ENCODE measurements around the gene MVK. TPM values are rescaled to one million over a fixed set of nuclear protein-coding genes. Genes with fewer than 3 reads are reported as not detected.

Gene MVK
- total RNA-seq, 3 donors from 2014 or later = 8.8 to 18.4 (median 17.6) TPM

- intact Hi-C loops (cut with DNase I; ENCODE audit: low total_unique reads) = no loop called here
- Histone ChIP-seq H3K27ac (no peak overlapping the region), H3K27me3 (no peaks in the 10 kb centered on the region), H3K4me3 (no peak overlapping the region), H3K9me3 (no peaks in the 10 kb centered on the region), H3K4me1 (peaks cover 0 to 10% of the 10 kb centered on the region in 2 donors), H3K36me3 (peaks cover 6% of the 10 kb centered on the region)
- TF ChIP-seq CTCF (IDR thresholded peaks at IDR 0.05) = no peak
- no peak for TF ChIP-seq POLR2A (IDR thresholded peaks at IDR 0.05)
- no peak for TF ChIP-seq POLR2AphosphoS5 (IDR thresholded peaks at IDR 0.05)
- no peak for DNase-seq (ENCODE audit: low spot score in 2 of 2)
These were observed 4.8 kb downstream of the MVK start for GRCh38 chr12:109578330-109578927.

GRCh38 chr12:109579639-109580038, 6.0 kb downstream of the MVK start:
- Histone ChIP-seq H3K4me1 (peaks cover 0 to 4% of the 10 kb centered on the region in 2 donors), H3K27me3 (no peaks in the 10 kb centered on the region), H3K9me3 (no peaks in the 10 kb centered on the region), H3K4me3 (no peak overlapping the region), H3K36me3 (peaks cover 6% of the 10 kb centered on the region), H3K27ac (no peak overlapping the region)
- intact Hi-C loops (cut with DNase I; ENCODE audit: low total_unique reads) = no loop called here
- no peak for DNase-seq (ENCODE audit: low spot score in 2 of 2)
- no peak for TF ChIP-seq CTCF (IDR thresholded peaks at IDR 0.05)
- no peak for TF ChIP-seq POLR2AphosphoS5 (IDR thresholded peaks at IDR 0.05)

GRCh38 chr12:109580272-109580671, 6.7 kb downstream of the MVK start:
- intact Hi-C loops (cut with DNase I; ENCODE audit: low total_unique reads) = no loop called here
- Histone ChIP-seq H3K36me3 (peaks cover 6% of the 10 kb centered on the region), H3K27me3 (no peaks in the 10 kb centered on the region), H3K9me3 (no peaks in the 10 kb centered on the region), H3K4me1 (no peaks in the 10 kb centered on the region), H3K27ac (peak overlapping the region in 1 of 2 donors; percentile 87), H3K4me3 (no peak overlapping the region)
- no peak for DNase-seq (ENCODE audit: low spot score in 2 of 2)
- TF ChIP-seq POLR2A (IDR thresholded peaks at IDR 0.05) (no peak), CTCF (IDR thresholded peaks at IDR 0.05) (no peak), POLR2AphosphoS5 (IDR thresholded peaks at IDR 0.05) (no peak)

GRCh38 chr12:109580684-109581333, 7.2 kb downstream of the MVK start:
- Histone ChIP-seq H3K36me3 (peaks cover 6% of the 10 kb centered on the region), H3K4me3 (no peak overlapping the region), H3K4me1 (no peaks in the 10 kb centered on the region), H3K27me3 (no peaks in the 10 kb centered on the region), H3K9me3 (no peaks in the 10 kb centered on the region), H3K27ac (peak overlapping the region; percentile 70 to 87)
- DNase-seq (ENCODE audit: low spot score in 2 of 2) = no peak
- intact Hi-C loops (cut with DNase I; ENCODE audit: low total_unique reads) = no loop called here
- TF ChIP-seq POLR2A (IDR thresholded peaks at IDR 0.05) = no peak
- no peak for TF ChIP-seq POLR2AphosphoS5 (IDR thresholded peaks at IDR 0.05)
- TF ChIP-seq CTCF (IDR thresholded peaks at IDR 0.05) = no peak

GRCh38 chr12:109581334-109581691, 7.7 kb downstream of the MVK start:
- H3K9me3 ChIP-seq = no peaks in the 10 kb centered on the region
- no peaks in the 10 kb centered on the region for H3K27me3 ChIP-seq
- H3K36me3 ChIP-seq = peaks cover 6% of the 10 kb centered on the region
- DNase-seq (ENCODE audit: low spot score in 2 of 2) = peak in 1 of 2 donors; percentile 50
- no peaks in the 10 kb centered on the region for H3K4me1 ChIP-seq
- H3K27ac ChIP-seq = peak overlapping the region; percentile 70 to 87
- TF ChIP-seq POLR2AphosphoS5 (IDR thresholded peaks at IDR 0.05) (no peak), POLR2A (IDR thresholded peaks at IDR 0.05) (no peak), CTCF (IDR thresholded peaks at IDR 0.05) (no peak)
- intact Hi-C loops (cut with DNase I; ENCODE audit: low total_unique reads) = no loop called here
- H3K4me3 ChIP-seq = no peak overlapping the region

All from breast epithelium (tissue), 4 donors.